ENCODE data around the gene ASB7. TPM values are rescaled to one million over a fixed set of nuclear protein-coding genes. Genes with fewer than 3 reads are reported as not detected.

Gene ASB7
- total and polyA plus RNA-seq, 2 experiments from 2014 or later, result 4.1 to 13.9 TPM

- no peak for TF ChIP-seq CTCF (conservative IDR thresholded peaks at IDR 0.05; ENCODE audit: low read depth in 2 of 2)
These were observed 68.8 kb downstream of the ASB7 start (continued) for GRCh38 chr15:100671124-100671680.

DNA sequence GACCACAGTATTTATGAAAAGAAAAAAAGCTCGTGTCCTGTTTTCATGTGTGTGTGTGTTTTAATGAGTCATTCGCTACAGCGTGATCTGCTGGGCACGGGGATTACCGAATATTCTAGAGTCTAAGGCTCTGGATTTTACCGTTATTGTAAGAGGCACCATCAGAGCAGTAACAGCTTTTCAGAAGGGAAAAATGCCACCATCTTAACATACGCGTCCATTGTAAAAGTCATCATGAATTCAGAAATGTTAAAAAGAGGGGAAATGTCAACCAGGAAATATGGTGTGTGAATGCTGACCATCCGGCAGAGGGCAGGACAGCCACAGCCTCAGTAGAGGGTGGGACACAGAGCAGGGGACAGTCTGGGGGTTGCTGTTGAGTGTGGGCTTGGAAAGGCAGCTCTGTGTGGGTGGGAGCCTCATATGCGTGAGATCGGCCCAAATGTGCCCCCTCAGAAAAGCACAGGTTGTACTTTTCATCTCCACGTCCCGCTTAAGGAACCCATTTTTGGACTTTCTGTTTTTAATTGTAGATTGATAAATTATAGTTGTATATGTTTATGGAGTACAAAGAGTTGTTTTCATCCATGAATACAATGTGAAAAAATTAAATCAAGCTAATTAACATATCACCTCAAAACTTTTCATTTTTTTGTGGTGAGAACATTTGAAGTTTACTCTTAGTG, 69.6 kb downstream of the ASB7 start:
- TF ChIP-seq EZH2phosphoT487 (IDR thresholded peaks at IDR 0.05; ENCODE audit: unreplicated experiment) (no peak), ETS1 (IDR thresholded peaks at IDR 0.05) (no peak), ZNF114 (CRISPR knock-in tag; IDR thresholded peaks at IDR 0.05) (no peak), CTCF (conservative IDR thresholded peaks at IDR 0.05; ENCODE audit: low read depth in 2 of 2) (peak; percentile 53 to 78), POLR2AphosphoS5 (IDR thresholded peaks at IDR 0.05; ENCODE audit: low read depth) (no peak), EZH2 (IDR thresholded peaks at IDR 0.05; ENCODE audit: low read depth, unreplicated experiment) (no peak)
- TF ChIP-seq, protein P1, sequence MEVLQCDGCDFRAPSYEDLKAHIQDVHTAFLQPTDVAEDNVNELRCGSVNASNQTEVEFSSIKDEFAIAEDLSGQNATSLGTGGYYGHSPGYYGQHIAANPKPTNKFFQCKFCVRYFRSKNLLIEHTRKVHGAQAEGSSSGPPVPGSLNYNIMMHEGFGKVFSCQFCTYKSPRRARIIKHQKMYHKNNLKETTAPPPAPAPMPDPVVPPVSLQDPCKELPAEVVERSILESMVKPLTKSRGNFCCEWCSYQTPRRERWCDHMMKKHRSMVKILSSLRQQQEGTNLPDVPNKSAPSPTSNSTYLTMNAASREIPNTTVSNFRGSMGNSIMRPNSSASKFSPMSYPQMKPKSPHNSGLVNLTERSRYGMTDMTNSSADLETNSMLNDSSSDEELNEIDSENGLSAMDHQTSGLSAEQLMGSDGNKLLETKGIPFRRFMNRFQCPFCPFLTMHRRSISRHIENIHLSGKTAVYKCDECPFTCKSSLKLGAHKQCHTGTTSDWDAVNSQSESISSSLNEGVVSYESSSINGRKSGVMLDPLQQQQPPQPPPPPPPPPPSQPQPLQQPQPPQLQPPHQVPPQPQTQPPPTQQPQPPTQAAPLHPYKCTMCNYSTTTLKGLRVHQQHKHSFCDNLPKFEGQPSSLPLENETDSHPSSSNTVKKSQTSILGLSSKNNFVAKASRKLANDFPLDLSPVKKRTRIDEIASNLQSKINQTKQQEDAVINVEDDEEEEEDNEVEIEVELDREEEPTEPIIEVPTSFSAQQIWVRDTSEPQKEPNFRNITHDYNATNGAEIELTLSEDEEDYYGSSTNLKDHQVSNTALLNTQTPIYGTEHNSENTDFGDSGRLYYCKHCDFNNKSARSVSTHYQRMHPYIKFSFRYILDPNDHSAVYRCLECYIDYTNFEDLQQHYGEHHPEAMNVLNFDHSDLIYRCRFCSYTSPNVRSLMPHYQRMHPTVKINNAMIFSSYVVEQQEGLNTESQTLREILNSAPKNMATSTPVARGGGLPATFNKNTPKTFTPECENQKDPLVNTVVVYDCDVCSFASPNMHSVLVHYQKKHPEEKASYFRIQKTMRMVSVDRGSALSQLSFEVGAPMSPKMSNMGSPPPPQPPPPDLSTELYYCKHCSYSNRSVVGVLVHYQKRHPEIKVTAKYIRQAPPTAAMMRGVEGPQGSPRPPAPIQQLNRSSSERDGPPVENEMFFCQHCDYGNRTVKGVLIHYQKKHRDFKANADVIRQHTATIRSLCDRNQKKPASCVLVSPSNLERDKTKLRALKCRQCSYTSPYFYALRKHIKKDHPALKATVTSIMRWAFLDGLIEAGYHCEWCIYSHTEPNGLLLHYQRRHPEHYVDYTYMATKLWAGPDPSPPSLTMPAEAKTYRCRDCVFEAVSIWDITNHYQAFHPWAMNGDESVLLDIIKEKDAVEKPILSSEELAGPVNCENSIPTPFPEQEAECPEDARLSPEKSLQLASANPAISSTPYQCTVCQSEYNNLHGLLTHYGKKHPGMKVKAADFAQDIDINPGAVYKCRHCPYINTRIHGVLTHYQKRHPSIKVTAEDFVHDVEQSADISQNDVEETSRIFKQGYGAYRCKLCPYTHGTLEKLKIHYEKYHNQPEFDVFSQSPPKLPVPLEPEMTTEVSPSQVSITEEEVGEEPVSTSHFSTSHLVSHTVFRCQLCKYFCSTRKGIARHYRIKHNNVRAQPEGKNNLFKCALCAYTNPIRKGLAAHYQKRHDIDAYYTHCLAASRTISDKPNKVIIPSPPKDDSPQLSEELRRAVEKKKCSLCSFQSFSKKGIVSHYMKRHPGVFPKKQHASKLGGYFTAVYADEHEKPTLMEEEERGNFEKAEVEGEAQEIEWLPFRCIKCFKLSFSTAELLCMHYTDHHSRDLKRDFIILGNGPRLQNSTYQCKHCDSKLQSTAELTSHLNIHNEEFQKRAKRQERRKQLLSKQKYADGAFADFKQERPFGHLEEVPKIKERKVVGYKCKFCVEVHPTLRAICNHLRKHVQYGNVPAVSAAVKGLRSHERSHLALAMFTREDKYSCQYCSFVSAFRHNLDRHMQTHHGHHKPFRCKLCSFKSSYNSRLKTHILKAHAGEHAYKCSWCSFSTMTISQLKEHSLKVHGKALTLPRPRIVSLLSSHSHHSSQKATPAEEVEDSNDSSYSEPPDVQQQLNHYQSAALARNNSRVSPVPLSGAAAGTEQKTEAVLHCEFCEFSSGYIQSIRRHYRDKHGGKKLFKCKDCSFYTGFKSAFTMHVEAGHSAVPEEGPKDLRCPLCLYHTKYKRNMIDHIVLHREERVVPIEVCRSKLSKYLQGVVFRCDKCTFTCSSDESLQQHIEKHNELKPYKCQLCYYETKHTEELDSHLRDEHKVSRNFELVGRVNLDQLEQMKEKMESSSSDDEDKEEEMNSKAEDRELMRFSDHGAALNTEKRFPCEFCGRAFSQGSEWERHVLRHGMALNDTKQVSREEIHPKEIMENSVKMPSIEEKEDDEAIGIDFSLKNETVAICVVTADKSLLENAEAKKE (CRISPR knock-in tag; IDR thresholded peaks at IDR 0.05), result no peak
- TF ChIP-seq, protein P2, sequence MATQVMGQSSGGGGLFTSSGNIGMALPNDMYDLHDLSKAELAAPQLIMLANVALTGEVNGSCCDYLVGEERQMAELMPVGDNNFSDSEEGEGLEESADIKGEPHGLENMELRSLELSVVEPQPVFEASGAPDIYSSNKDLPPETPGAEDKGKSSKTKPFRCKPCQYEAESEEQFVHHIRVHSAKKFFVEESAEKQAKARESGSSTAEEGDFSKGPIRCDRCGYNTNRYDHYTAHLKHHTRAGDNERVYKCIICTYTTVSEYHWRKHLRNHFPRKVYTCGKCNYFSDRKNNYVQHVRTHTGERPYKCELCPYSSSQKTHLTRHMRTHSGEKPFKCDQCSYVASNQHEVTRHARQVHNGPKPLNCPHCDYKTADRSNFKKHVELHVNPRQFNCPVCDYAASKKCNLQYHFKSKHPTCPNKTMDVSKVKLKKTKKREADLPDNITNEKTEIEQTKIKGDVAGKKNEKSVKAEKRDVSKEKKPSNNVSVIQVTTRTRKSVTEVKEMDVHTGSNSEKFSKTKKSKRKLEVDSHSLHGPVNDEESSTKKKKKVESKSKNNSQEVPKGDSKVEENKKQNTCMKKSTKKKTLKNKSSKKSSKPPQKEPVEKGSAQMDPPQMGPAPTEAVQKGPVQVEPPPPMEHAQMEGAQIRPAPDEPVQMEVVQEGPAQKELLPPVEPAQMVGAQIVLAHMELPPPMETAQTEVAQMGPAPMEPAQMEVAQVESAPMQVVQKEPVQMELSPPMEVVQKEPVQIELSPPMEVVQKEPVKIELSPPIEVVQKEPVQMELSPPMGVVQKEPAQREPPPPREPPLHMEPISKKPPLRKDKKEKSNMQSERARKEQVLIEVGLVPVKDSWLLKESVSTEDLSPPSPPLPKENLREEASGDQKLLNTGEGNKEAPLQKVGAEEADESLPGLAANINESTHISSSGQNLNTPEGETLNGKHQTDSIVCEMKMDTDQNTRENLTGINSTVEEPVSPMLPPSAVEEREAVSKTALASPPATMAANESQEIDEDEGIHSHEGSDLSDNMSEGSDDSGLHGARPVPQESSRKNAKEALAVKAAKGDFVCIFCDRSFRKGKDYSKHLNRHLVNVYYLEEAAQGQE (IDR thresholded peaks at IDR 0.05; ENCODE audit: unreplicated experiment), result no peak
- Histone ChIP-seq H3K4me3 (no peak overlapping the region), H3K4me1 (ENCODE audit: insufficient read depth) (no peaks in the 10 kb centered on the region), H3K27me3 (ENCODE audit: insufficient read depth) (no peaks in the 10 kb centered on the region), H3F3A (replicated peaks; ENCODE audit: low read depth) (no peaks in the 10 kb centered on the region), H3K4me2 (no peak overlapping the region), H4K20me1 (replicated peaks; ENCODE audit: insufficient read depth) (no peaks in the 10 kb centered on the region), H3K79me2 (replicated peaks; ENCODE audit: insufficient read depth) (no peaks in the 10 kb centered on the region), H3K27ac (ENCODE audit: low read depth) (no peak overlapping the region), H2AFZ (no peak overlapping the region), H3K9me2 (ENCODE audit: insufficient read depth) (no peaks in the 10 kb centered on the region), H3K36me3 (ENCODE audit: insufficient read depth) (no peaks in the 10 kb centered on the region)
- ATAC-seq (peak; percentile 92), DNase-seq (ENCODE audit: low spot score) (peak; percentile 35)
- Mint-ChIP-seq H3K9me3 (peaks cover 5% of the 10 kb centered on the region; the same call in 2 of the 3 replicates), H3K27ac (no peak overlapping the region), H3K36me3 (ENCODE audit: low read depth) (no peaks in the 10 kb centered on the region), H3K27me3 (ENCODE audit: insufficient read depth, low read depth, poor library complexity) (peaks cover 4% of the 10 kb centered on the region), H3K4me3 (no peak overlapping the region), H3K4me1 (no peaks in the 10 kb centered on the region; the same call in 2 of the 3 replicates)

Data from GM23338 (cell line).